ENCODE results near the gene PIGV. TPM values are rescaled to one million over a fixed set of nuclear protein-coding genes. Genes with fewer than 3 reads are reported as not detected.

Gene PIGV
- total RNA-seq, 1 donor from 2014 or later: 10.2 TPM

DNA sequence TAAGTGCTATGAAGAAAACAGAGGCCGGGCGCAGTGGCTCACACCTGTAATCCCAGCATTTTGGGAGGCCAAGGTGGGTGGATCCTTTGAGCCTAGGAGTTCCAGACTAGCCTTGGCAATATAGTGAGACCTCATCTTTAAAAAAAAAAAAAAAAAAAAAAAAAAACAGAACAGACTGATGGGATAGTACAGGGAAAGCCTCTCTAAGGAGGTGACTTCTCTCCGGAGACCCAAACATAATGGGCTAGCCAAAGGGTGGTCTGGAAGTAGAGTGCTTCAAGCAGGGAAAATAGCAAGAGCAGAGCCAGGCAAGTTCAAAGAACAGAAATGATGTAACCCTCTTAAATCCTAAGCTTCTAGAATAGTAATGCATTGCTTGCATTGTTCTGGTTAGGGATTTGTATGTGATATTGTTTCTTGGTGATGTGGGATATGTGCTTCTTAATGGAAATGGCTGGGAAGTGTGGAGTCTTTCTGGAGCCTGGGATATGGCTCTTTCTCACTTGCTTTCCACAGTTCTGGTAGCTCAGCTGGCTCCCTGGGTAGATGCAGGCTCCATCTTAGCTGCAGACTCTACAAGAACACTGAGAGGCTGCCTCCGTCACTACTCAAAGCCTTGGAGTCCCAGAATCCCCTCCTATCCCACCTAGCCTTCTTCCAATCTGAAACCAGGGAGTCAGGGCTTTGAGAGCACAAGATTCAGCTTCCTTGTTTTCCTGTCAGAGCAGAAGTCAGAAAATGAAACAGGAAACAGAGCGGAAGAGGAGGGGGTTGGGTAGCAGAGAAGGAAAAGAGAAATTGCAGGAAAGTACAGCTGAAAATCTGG is 1.9 kb upstream of the PIGV start:
- no peak for DNase-seq (ENCODE audit: low spot score, unreplicated experiment)
- H3K36me3 Mint-ChIP-seq (ENCODE audit: insufficient read depth): peaks cover 7% of the 10 kb centered on the region
- peak overlapping the region; percentile 97 for H3K4me3 Mint-ChIP-seq (ENCODE audit: low read depth)
- TF ChIP-seq, protein P1, sequence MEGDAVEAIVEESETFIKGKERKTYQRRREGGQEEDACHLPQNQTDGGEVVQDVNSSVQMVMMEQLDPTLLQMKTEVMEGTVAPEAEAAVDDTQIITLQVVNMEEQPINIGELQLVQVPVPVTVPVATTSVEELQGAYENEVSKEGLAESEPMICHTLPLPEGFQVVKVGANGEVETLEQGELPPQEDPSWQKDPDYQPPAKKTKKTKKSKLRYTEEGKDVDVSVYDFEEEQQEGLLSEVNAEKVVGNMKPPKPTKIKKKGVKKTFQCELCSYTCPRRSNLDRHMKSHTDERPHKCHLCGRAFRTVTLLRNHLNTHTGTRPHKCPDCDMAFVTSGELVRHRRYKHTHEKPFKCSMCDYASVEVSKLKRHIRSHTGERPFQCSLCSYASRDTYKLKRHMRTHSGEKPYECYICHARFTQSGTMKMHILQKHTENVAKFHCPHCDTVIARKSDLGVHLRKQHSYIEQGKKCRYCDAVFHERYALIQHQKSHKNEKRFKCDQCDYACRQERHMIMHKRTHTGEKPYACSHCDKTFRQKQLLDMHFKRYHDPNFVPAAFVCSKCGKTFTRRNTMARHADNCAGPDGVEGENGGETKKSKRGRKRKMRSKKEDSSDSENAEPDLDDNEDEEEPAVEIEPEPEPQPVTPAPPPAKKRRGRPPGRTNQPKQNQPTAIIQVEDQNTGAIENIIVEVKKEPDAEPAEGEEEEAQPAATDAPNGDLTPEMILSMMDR (IDR thresholded peaks at IDR 0.05; ENCODE audit: unreplicated experiment): no peak
- H3K27ac Mint-ChIP-seq: peak overlapping the region; percentile 99
- H3K9me3 Mint-ChIP-seq (ENCODE audit: low read depth): no peaks in the 10 kb centered on the region
- no peaks in the 10 kb centered on the region for H3K27me3 Mint-ChIP-seq
- peaks cover 50% of the 10 kb centered on the region for H3K4me1 Mint-ChIP-seq (ENCODE audit: low read depth)

DNA sequence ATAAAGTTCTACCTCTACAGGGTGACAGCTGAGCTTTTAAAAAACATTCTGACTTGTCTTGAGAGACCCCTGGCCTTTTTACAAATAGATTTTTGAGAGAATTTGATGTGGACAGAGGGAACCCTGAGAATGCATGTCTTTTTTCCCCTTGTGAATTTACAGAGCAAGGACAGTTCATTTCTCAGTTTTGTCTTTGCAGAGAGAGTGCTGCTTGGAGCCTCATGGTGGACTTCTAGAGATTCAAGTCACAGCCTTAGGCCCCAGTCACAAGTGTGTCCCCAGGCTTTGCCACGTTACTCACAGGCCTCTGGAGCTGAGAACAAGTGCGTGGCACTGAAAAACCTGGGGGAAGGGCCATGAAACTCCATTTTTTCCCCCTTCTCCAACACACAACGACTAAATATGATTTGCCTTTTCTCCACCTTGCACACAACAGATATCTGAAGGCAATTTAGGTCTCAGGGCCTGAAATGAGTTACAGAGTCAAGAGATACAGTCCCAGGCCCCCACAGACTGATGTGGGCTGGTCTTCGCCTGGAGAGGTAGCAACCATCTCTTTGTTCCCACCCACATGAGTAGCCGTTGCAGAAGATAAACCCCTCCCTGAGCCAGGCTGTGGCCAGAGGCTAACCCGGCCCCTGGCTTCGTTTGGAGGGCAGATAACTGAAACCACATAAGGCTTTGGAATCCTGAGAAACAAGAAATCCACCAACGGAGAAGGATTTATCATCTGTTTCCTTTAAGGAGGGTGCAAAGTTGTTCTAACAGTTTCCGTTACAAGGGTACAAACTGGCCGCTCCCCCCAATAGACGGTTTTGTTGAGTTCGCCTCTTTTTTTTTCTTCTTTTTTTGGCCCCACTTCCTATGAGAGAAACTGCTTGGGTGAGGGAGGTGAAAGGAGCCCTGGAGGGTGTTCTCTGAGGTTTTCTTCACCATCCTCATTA is 1.0 kb upstream of the PIGV start:
- H3K27ac Mint-ChIP-seq: peak overlapping the region; percentile 99
- H3K9me3 Mint-ChIP-seq (ENCODE audit: low read depth): no peaks in the 10 kb centered on the region
- TF ChIP-seq, protein P1 (IDR thresholded peaks at IDR 0.05; ENCODE audit: unreplicated experiment): no peak
- peaks cover 7% of the 10 kb centered on the region for H3K36me3 Mint-ChIP-seq (ENCODE audit: insufficient read depth)
- H3K27me3 Mint-ChIP-seq: no peaks in the 10 kb centered on the region
- H3K4me3 Mint-ChIP-seq (ENCODE audit: low read depth): peak overlapping the region; percentile 97
- peaks cover 55% of the 10 kb centered on the region for H3K4me1 Mint-ChIP-seq (ENCODE audit: low read depth)
- no peak for DNase-seq (ENCODE audit: low spot score, unreplicated experiment)

GRCh38 chr1:26787381-26787705 is 407 bp upstream of the PIGV start:
- DNase-seq (ENCODE audit: low spot score, unreplicated experiment): no peak
- Mint-ChIP-seq H3K4me3 (ENCODE audit: low read depth) (peak overlapping the region; percentile 97), H3K4me1 (ENCODE audit: low read depth) (peaks cover 55% of the 10 kb centered on the region), H3K9me3 (ENCODE audit: low read depth) (no peaks in the 10 kb centered on the region), H3K27ac (peak overlapping the region; percentile 99), H3K27me3 (no peaks in the 10 kb centered on the region), H3K36me3 (ENCODE audit: insufficient read depth) (peaks cover 6% of the 10 kb centered on the region)
- TF ChIP-seq, protein P1 (IDR thresholded peaks at IDR 0.05; ENCODE audit: unreplicated experiment): no peak

GRCh38 chr1:26788515-26788785 is 700 bp downstream of the PIGV start:
- H3K4me3 Mint-ChIP-seq (ENCODE audit: low read depth): peak overlapping the region; percentile 97
- peaks cover 52% of the 10 kb centered on the region for H3K4me1 Mint-ChIP-seq (ENCODE audit: low read depth)

More at GRCh38 chr1:26788515-26788785, 700 bp downstream of the PIGV start:
- TF ChIP-seq, protein P1 (IDR thresholded peaks at IDR 0.05; ENCODE audit: unreplicated experiment): no peak
- Mint-ChIP-seq H3K9me3 (ENCODE audit: low read depth) (no peaks in the 10 kb centered on the region), H3K27ac (peak overlapping the region; percentile 70), H3K27me3 (no peaks in the 10 kb centered on the region), H3K36me3 (ENCODE audit: insufficient read depth) (peaks cover 3% of the 10 kb centered on the region)
- DNase-seq (ENCODE audit: low spot score, unreplicated experiment): no peak

Data from progenitor cell of endocrine pancreas (in vitro differentiated cells).